HG03280 (cell line): ENCODE measurements around the gene OBP2A.
A peak's percentile ranks its signal among the peaks of the same experiment; 100 is the strongest.
"Not testable (repeated sequence)": the region's sequence is repeated elsewhere in the genome, so short reads cannot be mapped to it uniquely, and the experiment has no call there.

Experiments
- ATAC-seq: cut with Tn5 transposase; IDR thresholded peaks from one replicate; pipeline ENCODE4 v1.9.1; 2021; ENCODE audit warnings: mild to moderate bottlenecking, moderate library complexity; ENCODE audit not compliant: unreplicated experiment

Gene OBP2A, protein sequence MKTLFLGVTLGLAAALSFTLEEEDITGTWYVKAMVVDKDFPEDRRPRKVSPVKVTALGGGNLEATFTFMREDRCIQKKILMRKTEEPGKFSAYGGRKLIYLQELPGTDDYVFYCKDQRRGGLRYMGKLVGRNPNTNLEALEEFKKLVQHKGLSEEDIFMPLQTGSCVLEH

GRCh38 chr9:135545646-135546176, at the start of gene OBP2A:
Gene OBP2A (plus strand): TSS chr9:135546126. CDS start chr9:135546181, 55 bp downstream.
- ATAC-seq: not testable (repeated sequence)

DNA sequence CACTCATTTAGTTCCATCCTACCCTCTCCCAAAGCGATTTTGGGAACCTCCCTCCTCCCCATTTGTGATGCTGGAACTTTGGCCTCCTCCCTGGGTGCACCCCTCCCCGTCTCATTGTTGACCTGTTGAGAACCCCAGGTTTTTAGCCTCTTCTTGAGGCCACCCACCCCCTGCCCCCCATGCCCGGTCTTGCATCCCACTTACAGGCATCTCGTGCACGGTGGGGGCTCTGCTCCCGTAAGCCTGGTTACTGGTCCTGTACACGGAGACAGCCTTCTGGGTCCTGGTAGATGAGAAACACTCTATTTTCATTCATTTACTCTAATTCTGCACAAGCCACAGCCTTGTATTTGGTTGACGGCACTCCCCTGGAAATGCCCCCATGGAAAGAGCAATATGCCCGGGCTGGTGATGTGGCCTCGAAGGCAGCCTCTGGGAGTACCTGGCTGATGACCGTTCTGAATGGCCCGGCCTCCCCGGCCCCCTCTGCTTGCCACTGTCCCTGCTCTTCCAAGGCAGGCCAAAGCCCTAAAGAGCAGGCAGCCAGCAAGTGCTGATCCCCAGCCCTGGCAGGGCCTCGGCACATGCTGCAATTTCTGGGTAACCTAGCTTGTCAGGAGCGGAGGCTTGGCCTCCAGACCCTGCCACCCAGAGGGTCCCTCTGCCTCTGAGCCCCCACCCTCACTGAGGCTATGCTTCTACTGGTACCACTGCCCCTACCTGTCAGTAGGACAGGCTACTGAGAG, 47.4 kb upstream of the OBP2A start:
- ATAC-seq: no peak

DNA sequence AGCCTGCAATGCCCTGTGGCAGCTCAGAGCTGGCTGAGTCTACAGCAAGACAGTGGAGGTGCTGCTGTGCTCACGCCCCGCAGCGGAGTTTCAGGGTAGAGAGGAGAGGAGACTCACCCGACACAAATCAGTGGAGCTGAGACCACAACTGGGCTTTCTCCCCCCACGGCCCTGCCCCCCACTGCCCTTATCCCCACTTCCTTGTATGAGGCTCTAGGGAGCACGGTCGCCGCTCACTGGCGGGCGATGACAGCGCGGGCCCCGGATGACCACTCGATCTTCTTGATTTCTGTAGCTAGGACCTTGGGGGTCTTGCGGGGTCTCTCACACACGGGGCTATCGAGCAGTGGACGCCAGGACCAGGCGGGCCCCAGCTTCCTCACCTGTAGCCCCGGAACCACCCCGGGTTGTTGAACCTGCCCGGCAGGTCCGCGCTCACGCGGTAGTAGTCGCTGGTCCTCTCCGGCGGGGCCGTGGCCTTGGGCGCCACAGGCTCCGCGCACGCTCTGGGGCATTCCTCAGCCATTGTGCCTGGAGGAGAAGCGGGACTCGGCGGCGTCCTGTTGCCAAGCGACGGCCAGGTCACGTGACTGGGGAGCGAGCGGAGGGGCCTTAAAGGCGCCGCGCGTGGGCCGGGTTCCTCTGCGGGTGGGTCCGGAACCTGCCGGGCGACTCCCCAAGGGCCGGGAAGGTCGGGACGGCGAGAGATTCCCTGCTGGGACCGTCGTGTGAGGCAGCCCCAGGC, 46.4 kb upstream of the OBP2A start:
- ATAC-seq: peak; percentile 48

GRCh38 chr9:135500071-135500524, 45.8 kb upstream of the OBP2A start:
- ATAC-seq: peak; percentile 8

DNA sequence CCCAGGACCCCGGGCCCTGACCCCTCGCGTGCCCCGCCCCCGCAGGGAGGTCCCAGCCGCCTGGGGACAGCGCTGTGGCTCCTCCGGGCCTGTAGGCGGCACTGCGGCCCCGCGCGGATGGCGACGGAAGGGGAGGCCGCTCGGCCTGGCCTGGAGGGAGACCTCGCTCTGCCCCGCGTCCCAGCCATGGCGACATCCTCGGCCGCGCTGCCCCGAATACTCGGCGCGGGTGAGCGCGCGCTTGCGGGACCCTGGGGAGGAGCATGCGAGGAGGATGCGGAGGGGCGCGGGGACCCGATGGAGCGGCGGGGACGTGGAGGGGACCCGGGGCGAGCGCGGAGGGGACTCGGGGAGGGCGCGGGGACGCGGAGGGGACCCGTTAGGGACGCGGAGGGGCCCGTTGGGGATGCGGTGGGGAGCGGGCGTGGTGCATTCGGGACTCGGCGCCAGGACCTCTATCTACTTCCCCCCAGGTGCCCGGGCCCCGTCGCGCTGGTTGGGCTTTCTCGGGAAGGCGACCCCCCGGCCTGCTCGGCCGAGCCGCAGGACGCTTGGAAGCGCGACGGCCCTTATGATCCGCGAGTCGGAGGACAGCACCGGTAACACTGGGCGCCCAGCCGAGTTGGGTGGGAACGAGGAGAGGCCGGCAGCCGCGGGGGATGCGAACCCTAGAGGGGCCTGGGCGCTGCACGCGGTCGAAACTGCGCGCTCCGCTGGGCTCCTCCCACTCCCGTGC, 45.2 kb upstream of the OBP2A start, which contains the start of gene MRPS2:
Gene MRPS2, plus strand, starts transcription at position 158 of the 736 bp plus-strand sequence. Its CDS starts 29 bp downstream, at position 187.
- peak; percentile 85 for ATAC-seq

DNA sequence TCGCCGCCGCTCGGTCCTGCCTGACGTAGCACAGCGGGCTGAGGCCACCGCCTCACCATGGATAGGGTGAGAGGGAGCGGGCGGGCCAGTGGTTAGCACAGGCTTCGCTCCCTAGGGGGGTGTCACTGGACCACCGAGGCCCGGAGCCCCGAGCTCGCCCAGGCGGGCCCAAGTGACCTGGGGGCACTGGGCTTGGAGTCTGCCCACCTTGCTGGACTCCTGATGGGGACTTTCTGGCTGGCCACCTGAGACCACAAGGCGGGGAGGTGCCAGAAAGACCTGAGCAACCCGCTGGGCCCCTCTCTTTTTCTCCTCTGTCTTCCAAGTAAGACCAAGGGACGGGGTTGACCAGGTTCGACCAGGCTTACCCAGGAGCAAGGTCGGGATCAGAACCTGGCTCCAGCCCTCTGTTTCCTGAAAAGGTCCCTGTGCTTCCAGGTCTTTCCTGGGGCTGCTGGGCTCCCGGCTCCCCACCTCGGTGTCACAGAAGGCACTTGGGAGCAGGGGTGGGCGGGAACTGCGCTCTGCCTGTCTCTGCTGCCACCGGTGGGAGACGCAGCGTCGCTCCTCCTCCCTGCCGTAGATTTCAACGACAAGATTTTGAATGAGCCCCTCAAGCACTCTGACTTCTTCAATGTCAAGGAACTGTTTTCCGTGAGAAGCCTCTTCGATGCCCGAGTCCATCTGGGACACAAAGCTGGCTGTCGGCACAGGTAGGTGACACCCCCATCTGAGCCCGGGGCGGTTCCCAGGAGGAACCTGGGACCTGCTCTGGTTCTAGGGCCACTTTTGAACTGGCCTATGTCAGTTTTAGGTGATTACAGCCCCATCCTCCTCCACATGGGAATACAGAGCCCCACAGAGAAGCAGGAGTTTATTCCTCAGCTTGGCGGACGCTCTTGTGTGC, 44.4 kb upstream of the OBP2A start:
- ATAC-seq: no peak

DNA sequence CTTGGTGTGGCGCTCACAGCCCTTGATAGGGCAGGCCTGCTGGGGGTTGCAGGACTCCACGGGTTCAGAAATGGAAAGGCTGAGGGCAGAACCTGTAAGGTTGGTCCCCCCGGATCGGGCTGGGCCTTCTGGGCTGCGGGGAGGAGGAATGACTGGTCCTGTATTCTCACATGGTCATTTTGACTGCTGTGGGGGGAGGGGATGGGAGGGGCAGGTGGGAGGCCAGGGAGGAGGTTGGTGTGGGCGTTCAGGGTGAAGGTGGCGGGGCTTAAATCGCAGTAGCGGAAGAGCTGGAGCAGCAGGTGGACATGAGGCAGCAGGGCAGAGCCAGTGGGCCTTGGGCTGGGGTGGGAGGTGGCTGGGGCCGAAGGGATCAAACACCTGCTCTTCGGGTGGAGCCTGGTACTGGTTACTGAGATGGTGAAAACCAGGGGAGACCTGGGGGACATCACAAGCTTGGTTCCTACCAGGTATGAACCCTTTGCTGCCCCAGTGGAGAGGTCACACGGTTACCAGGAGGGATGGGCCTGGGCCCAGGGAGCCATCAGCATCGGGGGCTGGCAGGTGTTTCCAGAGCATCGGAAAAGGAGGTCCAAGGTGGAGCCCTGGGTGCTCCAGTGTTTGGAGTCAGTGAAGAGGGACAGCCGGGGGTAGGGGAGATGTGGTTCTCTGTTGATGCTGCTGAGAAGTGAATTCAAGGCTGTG, 43.6 kb upstream of the OBP2A start:
- ATAC-seq: no peak

DNA sequence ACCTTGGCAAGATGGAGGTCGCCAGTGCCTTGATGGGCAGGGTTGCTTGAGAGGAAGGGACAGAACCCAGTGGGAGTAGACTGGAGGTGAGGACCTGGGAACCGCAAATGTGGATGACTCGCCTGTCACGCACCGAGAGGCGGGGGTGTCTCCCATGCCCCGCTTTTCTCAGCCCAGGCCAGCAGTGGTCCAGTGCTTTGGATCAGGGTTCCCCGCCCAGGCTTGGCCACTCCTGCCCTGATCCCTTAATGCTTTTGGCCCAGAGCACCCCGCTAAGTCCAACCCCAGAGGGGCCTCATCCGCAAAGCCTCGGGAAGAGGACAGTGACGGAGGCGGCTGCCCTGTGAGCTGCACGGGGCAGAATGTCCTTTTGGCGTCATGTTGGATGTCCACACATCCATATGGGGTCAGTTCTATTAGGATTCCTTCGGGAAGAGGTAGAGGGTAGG, 43.0 kb upstream of the OBP2A start:
- no peak for ATAC-seq

DNA sequence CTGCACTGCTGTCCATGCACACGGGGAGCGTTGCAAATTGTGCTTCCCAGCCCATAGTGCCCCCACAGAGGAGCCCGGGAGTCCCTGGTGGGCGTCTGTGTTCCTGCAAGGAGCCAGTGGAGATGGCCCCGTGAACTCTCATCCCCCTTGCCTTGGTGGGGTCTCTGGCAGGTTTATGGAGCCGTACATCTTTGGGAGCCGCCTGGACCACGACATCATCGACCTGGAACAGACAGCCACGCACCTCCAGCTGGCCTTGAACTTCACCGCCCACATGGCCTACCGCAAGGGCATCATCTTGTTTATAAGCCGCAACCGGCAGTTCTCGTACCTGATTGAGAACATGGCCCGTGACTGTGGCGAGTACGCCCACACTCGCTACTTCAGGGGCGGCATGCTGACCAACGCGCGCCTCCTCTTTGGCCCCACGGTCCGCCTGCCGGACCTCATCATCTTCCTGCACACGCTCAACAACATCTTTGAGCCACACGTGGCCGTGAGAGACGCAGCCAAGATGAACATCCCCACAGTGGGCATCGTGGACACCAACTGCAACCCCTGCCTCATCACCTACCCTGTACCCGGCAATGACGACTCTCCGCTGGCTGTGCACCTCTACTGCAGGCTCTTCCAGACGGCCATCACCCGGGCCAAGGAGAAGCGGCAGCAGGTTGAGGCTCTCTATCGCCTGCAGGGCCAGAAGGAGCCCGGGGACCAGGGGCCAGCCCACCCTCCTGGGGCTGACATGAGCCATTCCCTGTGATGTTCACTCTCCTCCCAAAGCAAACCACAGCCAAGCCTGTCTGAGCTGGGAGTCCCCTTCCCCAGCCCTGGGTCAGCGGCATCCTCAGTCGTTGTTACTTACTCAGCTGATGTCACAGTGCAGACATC, 42.3 kb upstream of the OBP2A start:
- no peak for ATAC-seq

DNA sequence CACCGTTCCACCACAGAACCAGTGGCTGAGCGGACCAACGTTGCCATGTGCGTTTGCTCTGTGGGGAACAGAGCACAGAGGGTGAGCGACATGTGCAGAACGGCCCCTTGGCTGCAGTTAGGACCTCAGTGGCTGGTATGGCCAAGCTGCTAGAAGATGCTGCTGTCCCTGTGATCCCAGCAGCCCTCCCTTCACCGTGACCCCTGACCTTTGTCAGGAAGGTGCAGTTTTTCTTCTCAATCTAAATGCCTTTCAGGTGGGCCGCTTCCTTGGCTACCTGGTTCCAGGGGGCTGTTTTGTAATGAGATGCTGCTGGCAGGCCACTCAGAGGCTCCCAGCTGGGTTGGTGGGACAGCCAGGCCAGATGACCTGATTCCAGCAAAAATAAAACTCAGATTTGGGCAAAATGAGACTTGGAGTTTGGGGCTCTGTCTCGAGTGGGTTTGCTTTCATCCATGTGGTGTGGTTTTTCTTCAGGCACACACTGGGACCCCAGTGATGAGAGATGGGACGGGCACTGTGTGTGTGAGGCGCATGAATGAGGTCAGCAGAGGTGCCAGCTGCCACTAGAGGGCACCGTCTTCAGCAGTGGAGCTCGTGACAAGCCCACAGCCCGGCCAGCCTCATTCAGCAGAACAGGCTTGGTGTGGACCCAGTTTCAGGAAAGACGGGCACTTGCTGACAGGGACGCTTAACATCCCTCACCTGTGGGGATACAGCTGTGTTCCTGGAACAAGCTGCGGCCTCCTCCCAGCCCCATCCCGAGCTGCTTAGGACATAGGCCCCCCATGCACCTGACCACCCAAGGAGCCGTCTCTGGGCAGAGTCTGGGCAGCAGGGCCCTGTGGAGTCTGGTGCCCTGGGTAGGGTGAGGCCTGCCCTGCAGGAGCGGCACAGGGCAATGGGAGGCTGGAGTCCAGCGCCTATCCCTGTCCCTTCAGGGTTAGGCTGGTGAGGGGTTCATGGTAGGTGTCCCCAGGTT, 41.4 kb upstream of the OBP2A start:
- ATAC-seq: no peak

DNA sequence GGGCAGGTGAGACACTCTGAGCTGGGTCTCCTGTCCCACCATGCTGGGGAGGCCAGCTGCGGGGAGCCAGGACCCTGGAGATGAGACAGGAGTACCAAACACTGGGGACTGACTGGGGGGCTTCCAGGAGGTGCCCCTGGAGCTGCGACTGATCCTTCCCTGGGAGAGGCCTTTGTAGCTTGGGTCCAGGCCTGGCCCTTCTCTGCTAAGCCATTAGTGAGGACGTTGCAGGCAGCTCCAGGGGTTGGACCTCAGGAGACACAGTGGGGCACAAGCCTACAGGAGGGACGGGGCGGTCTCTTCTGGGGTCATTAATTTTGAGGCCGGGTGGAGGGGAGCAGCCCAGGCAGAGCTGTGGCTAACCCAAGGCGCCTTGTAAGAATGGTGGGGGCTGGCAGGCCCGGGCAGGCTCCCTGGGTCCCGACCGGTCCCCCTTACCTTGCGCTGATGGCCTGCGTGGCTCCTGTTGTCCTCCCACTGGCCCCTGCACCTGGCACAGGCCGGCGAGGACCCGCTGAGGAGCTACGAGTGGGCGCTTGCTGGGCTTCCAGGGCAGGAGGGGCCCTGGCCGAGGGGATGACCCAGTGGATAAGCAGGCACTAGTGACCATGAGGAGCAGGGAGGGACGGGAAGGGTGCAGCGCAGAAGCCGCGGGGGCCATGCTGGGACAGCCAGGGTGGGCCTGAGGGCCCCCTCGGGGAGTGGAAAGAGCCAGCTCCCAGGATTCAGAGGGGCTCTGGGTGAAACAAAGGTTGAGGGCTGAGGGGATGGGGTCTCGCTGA, 40.3 kb upstream of the OBP2A start:
- ATAC-seq: no peak

GRCh38 chr9:135506327-135507103, 39.4 kb upstream of the OBP2A start:
- no peak for ATAC-seq

DNA sequence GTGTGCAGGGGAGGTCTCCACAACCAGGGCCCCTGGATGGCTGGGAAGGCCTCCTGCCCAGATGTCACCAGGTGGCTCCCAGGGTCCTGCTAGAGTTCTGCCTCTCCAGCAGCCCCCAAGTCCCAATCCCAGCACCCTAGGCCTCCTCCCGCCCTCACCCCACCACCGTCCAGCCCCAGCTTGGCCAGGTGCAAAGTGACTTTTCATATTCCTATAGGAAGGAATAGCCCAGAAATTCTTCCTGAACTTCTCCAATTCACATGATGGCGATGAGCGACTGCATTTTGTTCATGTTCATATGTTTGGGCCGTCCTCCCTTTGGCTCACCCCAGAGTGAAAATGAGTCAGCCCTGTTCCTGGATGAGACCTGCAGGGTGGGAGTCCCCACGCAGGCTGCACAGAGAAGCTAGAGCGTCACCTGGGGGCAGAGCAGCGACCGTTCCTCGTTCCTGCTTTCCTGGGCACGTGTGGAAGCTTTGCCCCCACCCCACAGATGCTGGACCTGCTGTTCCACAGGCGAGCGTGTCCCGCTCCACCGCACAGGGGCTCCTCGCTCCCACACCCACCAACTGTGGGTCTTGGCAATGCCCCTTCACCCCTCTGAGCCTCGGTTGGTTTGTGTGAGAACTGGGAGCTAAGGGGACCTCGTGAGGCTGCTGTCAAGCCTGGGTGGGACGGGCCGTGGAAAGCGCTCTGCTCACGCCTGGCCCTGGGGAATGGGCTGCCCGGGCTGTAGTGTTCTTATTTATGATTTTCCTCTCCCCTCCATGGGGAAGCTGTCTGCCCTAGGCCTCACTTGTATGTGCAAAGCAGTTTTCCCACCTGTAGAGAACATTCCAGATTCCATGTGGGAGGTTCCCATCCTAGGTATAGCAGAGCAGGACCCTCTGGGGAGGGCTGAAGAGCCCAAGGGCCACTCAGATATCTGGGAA, 38.6 kb upstream of the OBP2A start:
- ATAC-seq: no peak

DNA sequence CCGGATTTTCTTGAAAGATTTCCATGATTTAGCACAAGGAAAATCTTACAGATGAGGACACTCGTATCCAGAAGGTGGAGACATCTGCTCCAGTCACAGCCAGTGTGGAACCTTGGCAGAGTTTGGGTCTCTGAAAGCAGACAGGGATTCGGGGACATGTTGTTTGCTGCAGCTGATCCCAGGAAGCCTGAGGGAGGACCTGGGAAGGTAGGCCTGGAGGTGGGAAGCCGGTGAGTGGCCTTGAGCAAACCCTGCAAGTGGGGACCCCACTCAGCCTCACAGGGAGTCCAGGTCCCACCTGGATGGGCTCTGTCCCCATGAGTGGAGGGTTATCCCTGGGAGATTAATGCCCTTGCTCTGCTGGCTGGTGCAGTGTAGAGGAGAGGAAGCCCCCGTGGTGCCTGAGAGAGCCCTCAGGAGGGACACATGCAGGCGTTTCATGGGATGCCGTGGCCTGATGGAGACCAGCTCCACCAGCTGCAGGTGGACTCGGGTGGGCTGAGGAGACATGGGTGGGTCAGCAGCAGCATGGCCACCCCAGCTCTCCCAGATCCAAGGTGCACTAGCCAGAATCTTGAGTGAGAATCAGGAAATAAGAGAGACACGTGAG, 37.6 kb upstream of the OBP2A start:
- no peak for ATAC-seq
